ES-I3 (cell line): Measurements from ENCODE around the gene CSTPP1.

Experiments
- H3K36me3 ChIP-seq: 2 replicates; pipeline ENCODE4 v1.6.1; 2013; ENCODE audit warnings: mild to moderate bottlenecking, low read length, control low read depth, moderate library complexity; ENCODE audit not compliant: insufficient read depth
- H3K4me1 ChIP-seq: 2 replicates; pipeline ENCODE4 v1.6.1; 2013; ENCODE audit warnings: mild to moderate bottlenecking, control low read depth, low read length; ENCODE audit not compliant: insufficient read depth
- H3K9ac ChIP-seq: 2 replicates; pipeline ENCODE4 v1.6.1; 2013; ENCODE audit warnings: low read depth, mild to moderate bottlenecking, low read length, moderate library complexity
- H3K9me3 ChIP-seq: 2 replicates; pipeline ENCODE4 v1.6.1; 2013; ENCODE audit warnings: mild to moderate bottlenecking, low read length, moderate library complexity; ENCODE audit not compliant: control insufficient read depth, insufficient read depth

CSTPP1 gene

GRCh38 chr11:46899501-46900025 is 37.0 kb upstream of the CSTPP1 start:
- no peaks in the 10 kb centered on the region; the same call in 1 of the 2 replicates for H3K36me3 ChIP-seq
- H3K4me1 ChIP-seq: peaks cover 5% of the 10 kb centered on the region; the same call in 1 of the 2 replicates
- H3K9me3 ChIP-seq: no peaks in the 10 kb centered on the region
- no peak overlapping the region for H3K9ac ChIP-seq

- H3K9ac ChIP-seq: no peak overlapping the region
- H3K4me1 ChIP-seq: peaks cover 5% of the 10 kb centered on the region; the same call in 1 of the 2 replicates
- H3K36me3 ChIP-seq: no peaks in the 10 kb centered on the region; the same call in 1 of the 2 replicates
Measured at GRCh38 chr11:46900091-46900746, 36.3 kb upstream of the CSTPP1 start.

GRCh38 chr11:46901156-46901555 is 35.4 kb upstream of the CSTPP1 start:
- no peaks in the 10 kb centered on the region for H3K9me3 ChIP-seq
- H3K36me3 ChIP-seq: no peaks in the 10 kb centered on the region; the same call in 1 of the 2 replicates
- peaks cover 9% of the 10 kb centered on the region; the same call in 1 of the 2 replicates for H3K4me1 ChIP-seq
- no peak overlapping the region for H3K9ac ChIP-seq

More at GRCh38 chr11:46900091-46900746, 36.3 kb upstream of the CSTPP1 start:
- no peaks in the 10 kb centered on the region for H3K9me3 ChIP-seq

- peaks cover 12% of the 10 kb centered on the region for H3K4me1 ChIP-seq
Measured at GRCh38 chr11:46902694-46903093, 33.9 kb upstream of the CSTPP1 start.

GRCh38 chr11:46903846-46904245 is 32.7 kb upstream of the CSTPP1 start:
- H3K4me1 ChIP-seq: peaks cover 12% of the 10 kb centered on the region
- H3K9me3 ChIP-seq: no peaks in the 10 kb centered on the region
- H3K36me3 ChIP-seq: no peaks in the 10 kb centered on the region; the same call in 1 of the 2 replicates
- H3K9ac ChIP-seq: no peak overlapping the region

More at GRCh38 chr11:46902694-46903093, 33.9 kb upstream of the CSTPP1 start:
- H3K36me3 ChIP-seq: no peaks in the 10 kb centered on the region; the same call in 1 of the 2 replicates
- H3K9me3 ChIP-seq: no peaks in the 10 kb centered on the region
- no peak overlapping the region for H3K9ac ChIP-seq

GRCh38 chr11:46905806-46906205 is 30.8 kb upstream of the CSTPP1 start:
- Histone ChIP-seq H3K36me3 (no peaks in the 10 kb centered on the region), H3K4me1 (peaks cover 18% of the 10 kb centered on the region), H3K9ac (no peak overlapping the region), H3K9me3 (no peaks in the 10 kb centered on the region)

- Histone ChIP-seq H3K9me3 (no peaks in the 10 kb centered on the region), H3K4me1 (peaks cover 20% of the 10 kb centered on the region), H3K9ac (no peak overlapping the region), H3K36me3 (no peaks in the 10 kb centered on the region)
Measured at GRCh38 chr11:46906609-46907041, 29.9 kb upstream of the CSTPP1 start.

GRCh38 chr11:46907606-46908005 is 29.0 kb upstream of the CSTPP1 start:
- H3K4me1 ChIP-seq: peaks cover 28% of the 10 kb centered on the region
- no peak overlapping the region for H3K9ac ChIP-seq
- no peaks in the 10 kb centered on the region for H3K9me3 ChIP-seq
- H3K36me3 ChIP-seq: no peaks in the 10 kb centered on the region

- H3K36me3 ChIP-seq: no peaks in the 10 kb centered on the region
- H3K4me1 ChIP-seq: peaks cover 34% of the 10 kb centered on the region
- H3K9ac ChIP-seq: peak overlapping the region; percentile 42
- no peaks in the 10 kb centered on the region for H3K9me3 ChIP-seq
Measured at GRCh38 chr11:46912526-46913150, 23.9 kb upstream of the CSTPP1 start.

- H3K9ac ChIP-seq: peak overlapping the region; percentile 42
- H3K9me3 ChIP-seq: no peaks in the 10 kb centered on the region
- peaks cover 34% of the 10 kb centered on the region for H3K4me1 ChIP-seq
- no peaks in the 10 kb centered on the region for H3K36me3 ChIP-seq
Measured at GRCh38 chr11:46913484-46913883, 23.1 kb upstream of the CSTPP1 start.

- H3K4me1 ChIP-seq: peaks cover 36% of the 10 kb centered on the region
- H3K9me3 ChIP-seq: no peaks in the 10 kb centered on the region
- H3K36me3 ChIP-seq: no peaks in the 10 kb centered on the region
- no peak overlapping the region for H3K9ac ChIP-seq
Measured at GRCh38 chr11:46914363-46914762, 22.2 kb upstream of the CSTPP1 start.

GRCh38 chr11:46914910-46915309 is 21.7 kb upstream of the CSTPP1 start:
- Histone ChIP-seq H3K9ac (no peak overlapping the region), H3K9me3 (no peaks in the 10 kb centered on the region), H3K36me3 (no peaks in the 10 kb centered on the region), H3K4me1 (peaks cover 36% of the 10 kb centered on the region)

- no peaks in the 10 kb centered on the region for H3K9me3 ChIP-seq
- no peaks in the 10 kb centered on the region for H3K36me3 ChIP-seq
- peaks cover 33% of the 10 kb centered on the region for H3K4me1 ChIP-seq
- peak overlapping the region; percentile 77 for H3K9ac ChIP-seq
Measured at GRCh38 chr11:46916286-46917108, 20.1 kb upstream of the CSTPP1 start.

- H3K36me3 ChIP-seq: no peaks in the 10 kb centered on the region
- H3K9me3 ChIP-seq: no peaks in the 10 kb centered on the region
- H3K9ac ChIP-seq: peak overlapping the region; percentile 77
- H3K4me1 ChIP-seq: peaks cover 26% of the 10 kb centered on the region
Measured at GRCh38 chr11:46917109-46917761, 19.3 kb upstream of the CSTPP1 start.
